HuH-7.5 (cell line): Measurements from ENCODE around the gene AKT1.
A peak's percentile ranks its signal among the peaks of the same experiment; 100 is the strongest.
"Not testable (repeated sequence)": the region's sequence is repeated elsewhere in the genome, so short reads cannot be mapped to it uniquely, and the experiment has no call there.

ENCODE experiments used
- DNase-seq: peaks from one replicate; pipeline ENCODE4 v3.0.0; 2011; ENCODE audit warnings: low spot score

The AKT1 gene

DNA sequence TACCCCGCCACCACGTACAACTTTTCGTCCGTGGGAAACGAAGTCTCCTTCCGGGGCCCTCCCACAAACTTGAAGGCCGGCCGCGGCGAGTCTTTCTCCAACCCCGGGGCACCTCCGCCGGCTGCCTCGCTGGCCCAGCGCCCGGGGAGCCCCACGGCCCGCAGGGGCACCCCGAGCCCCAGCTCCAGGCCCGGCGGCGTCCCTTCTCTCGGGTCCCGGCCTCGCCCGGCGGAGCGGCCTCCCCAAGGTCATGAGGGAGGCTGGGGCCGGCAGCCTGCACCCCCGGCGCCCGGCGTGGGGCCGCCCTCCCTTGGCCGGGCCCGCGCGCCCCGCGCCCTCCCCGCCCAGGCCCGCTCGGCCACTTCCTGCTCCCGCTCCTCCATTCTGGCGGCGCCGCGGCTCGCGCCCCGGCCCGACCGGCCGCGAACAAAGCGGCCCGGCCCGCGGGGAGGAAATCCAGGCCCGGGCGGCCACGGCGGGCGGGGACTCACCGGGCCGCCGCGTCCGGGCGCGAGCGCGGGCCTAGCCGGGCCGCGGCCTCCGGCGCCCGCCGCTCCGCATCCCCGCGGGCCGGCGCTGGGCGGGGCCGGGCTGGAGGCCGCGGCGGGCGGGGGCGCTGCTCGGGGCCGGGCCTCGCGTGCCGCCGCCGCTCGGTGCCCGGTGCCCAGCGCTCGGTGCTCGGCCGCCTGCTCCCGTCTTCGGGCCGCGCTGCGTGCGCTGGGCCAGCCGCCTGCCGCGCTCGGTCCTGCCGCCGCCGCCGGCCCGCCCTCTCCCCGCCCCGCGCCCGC is at the start of gene AKT1:
Gene AKT1 (minus strand): TSS at position 756 of the 788 bp plus-strand sequence. CDS start 3,105 bp downstream, outside the sequence.
- DNase-seq, result peak; percentile 69

DNA sequence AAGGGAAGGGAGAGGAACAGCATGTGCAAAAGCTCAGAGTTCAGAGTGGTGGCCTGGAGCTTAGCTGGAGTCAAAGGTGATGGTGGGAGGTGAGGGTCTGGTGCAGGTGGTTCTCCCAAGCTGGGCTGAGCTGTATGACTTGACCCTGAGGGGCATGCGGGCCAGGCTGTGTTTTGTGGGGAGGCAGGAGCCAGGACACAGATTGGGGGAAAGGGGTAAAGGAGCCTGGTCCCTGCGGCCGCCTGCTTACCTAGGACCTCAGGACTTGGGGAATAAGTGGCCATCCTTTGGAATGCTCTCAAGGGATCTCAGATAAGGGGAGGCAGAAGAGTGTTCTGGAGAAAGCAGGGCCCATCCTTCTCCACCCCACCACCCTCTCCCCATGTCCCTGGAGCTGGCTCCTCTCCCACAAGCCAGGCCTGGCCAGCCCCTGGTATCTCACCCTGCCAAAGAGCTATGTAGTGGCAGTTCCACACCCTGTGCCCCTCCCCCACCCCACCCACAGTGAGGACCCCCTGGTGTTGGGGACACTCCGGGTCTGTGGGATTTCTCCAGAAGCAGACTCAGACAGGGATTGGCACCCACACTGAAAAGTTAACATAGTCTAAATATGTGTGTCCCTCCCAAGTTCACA is 49.6 kb upstream of the AKT1 start:
- no peak for DNase-seq

GRCh38 chr14:104844306-104845032 is 48.9 kb upstream of the AKT1 start:
- no peak for DNase-seq

GRCh38 chr14:104843442-104844305 is 48.1 kb upstream of the AKT1 start:
- no peak for DNase-seq

DNA sequence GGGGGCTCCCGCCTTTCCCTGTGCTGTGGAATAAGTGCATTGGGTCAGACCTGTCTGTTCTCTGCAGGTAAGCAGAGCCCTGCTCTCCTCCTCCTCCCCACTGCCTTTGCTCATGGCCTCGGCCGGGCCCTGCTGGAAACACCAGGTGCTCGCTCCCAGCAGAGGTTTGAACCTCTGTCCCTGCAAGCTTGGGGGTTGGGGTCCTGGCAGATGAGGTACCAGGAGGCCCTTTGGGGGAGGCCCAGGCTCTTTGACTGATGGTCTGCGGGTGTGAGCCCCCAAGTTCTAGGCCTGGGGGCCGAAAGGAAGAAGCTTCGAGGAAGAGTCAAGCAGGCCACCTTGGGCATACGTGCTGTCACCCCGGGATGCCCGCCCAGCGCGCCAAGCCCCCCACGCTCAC is 47.5 kb upstream of the AKT1 start:
- DNase-seq, result no peak

DNA sequence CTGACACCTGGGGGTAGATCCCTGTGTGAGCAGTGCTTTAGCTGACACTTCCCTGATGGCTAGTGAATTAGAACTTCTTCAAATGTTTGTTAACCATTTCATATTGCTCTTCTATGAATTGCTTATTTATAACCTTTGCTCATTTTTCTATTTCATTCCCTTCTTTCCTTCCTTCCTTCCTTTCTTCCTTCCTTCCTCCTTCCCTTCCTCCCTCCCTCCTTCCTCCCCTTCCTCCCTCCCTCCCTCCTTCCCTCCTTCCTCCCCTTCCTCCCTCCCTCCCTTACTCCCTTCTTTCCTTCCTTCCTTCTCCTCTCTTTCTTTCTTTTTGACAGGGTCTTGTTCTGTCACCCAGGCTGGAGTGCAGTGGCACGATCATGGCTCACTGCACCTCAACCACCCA is 46.2 kb upstream of the AKT1 start:
- no peak for DNase-seq

- not testable (repeated sequence) for DNase-seq
Measured at GRCh38 chr14:104836171-104836935, 40.8 kb upstream of the AKT1 start.

GRCh38 chr14:104830781-104831180 is 35.2 kb upstream of the AKT1 start:
- no peak for DNase-seq

DNA sequence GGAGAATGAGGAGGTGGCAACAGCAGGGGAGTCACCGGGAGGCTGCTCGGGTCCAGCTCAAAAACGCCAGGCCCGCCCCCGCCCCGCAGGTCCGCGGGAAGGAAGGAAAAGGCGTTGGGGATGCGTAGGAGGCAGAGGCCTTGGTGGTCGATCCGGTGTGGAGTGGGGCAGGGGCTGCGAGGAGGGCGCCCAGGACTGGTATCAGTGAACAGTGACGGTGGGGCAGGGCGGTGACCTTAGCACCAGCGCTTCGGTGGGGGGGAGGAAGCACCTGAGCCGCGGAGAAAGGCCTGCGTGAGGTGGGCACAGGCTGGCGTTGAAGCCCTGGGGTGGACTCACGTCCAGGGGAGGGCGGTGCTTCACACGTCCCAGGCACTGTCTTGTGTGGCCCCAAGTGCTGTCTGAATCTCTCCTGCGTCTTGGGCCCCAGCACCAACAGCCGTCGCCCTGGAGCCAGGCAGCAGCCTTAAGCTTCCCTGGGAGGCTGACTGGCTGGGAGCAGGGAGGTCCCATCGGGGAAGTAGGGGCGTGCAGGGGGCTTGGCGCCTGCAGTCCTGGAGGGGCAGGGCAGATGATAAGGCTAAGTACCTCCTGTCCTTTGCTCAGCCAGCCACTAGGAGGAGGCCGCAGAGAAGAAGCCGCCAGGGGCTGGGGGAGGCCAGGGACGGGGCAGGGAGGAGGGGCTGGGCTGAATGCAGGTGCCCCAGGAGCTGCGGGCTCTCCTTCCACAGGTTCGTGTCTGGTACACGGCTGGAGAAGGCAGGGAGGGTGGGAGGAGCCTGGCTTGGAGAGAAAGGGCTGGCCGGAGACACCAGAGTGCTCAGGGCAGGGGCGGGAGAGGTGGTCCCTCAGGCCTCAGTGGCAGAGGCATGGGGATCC is 31.9 kb upstream of the AKT1 start:
- DNase-seq, result peak; percentile 90

- no peak for DNase-seq
Measured at GRCh38 chr14:104826861-104827176, 31.3 kb upstream of the AKT1 start.

- peak; percentile 92 for DNase-seq
Measured at GRCh38 chr14:104826189-104826860, 30.8 kb upstream of the AKT1 start.

- DNase-seq, result no peak
Measured at GRCh38 chr14:104824353-104824997, 28.9 kb upstream of the AKT1 start.

DNA sequence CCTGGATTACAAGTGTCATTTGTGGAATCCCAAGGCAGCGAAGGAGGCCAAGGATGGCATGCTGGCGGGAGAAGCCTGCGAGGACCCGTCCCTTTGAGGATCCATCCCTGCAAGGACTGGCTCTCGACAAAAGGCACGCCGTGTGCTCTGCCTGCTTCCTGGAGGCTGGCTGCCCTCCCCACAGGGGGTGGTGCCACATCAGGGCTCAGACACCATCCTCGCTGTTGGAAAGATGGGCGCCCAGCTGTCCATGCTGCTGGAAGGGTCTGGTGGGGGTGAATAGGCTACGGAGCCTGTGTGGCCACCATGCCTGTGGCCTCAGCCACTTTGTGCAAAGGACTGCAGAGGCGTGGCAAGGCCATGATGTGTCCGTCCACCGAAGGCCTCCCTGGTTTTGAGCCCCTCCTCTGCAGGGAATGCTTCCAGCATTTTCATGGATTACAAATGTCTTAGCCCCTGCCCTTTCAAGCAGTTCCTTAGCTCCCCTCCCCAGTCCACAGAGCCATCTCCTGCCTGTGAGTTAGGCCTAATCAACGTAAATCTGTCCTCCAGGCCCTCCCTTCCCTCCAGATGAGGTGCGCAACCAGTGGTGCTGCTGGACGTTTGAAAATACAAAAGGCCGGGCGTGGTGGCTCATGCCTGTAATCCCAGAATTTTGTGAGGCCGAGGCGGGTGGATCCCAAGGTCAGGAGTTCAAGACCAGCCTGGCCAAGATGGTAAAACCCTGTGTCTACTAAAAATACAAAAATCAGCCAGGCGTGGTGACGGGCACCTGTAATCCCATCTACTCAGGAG is 27.5 kb upstream of the AKT1 start:
- DNase-seq, result no peak

GRCh38 chr14:104821971-104822608 is 26.5 kb upstream of the AKT1 start:
- DNase-seq, result no peak

DNA sequence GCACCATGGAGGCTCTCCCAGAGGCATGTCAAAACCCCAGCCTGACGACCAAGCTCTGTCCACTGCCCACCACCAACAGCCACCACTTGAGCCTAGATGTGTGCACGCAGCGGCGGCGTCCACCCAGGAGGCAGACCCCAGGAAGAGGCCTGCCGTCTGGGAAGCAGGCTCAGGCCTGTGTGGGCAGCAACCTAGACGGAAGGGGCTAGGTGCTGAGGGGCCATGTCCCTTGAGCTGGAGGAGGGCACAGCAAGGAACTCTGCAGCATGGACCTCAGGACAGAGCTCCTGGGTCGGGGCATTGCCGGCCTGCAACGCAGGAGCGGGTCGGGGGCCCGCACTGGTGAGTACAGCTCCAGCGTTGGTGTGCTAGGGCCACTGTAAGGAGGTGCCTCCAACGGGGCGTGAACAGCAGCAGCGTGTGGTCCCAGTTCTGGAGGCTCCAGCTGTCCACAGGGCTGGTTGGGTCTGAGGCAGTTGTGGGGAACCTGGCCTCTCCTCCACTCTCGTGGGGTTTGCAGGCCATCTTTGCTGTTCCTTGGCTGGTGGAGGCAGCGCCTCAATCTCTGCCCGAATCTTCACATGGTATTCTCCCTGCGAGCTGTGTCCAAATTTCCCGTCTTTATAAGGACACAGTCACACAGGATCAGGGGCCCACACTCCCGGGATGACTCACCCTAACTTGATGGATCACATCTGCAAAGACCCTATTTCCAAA is 25.8 kb upstream of the AKT1 start:
- DNase-seq, result no peak

GRCh38 chr14:104820669-104821228 is 25.2 kb upstream of the AKT1 start:
- DNase-seq, result peak; percentile 90

GRCh38 chr14:104819361-104819781 is 23.8 kb upstream of the AKT1 start:
- DNase-seq, result no peak
